Stimulated activated CD4-positive, alpha-beta T cell treated with anti-CD3 and anti-CD28 coated beads, Interleukin-15, amount 100 ng/mL, for 1 hour (primary cell): ENCODE results near the gene SFI1.
"Not testable (repeated sequence)": the region's sequence is repeated elsewhere in the genome, so short reads cannot be mapped to it uniquely, and the experiment has no call there.

Source experiments
- DNase-seq, 2 donors: peaks; one replicate each; pipeline ENCODE4 v3.0.0-alpha.2; 2020; ENCODE audit warnings: low read depth in 1 of 2, low spot score in 1 of 2

The SFI1 gene, protein sequence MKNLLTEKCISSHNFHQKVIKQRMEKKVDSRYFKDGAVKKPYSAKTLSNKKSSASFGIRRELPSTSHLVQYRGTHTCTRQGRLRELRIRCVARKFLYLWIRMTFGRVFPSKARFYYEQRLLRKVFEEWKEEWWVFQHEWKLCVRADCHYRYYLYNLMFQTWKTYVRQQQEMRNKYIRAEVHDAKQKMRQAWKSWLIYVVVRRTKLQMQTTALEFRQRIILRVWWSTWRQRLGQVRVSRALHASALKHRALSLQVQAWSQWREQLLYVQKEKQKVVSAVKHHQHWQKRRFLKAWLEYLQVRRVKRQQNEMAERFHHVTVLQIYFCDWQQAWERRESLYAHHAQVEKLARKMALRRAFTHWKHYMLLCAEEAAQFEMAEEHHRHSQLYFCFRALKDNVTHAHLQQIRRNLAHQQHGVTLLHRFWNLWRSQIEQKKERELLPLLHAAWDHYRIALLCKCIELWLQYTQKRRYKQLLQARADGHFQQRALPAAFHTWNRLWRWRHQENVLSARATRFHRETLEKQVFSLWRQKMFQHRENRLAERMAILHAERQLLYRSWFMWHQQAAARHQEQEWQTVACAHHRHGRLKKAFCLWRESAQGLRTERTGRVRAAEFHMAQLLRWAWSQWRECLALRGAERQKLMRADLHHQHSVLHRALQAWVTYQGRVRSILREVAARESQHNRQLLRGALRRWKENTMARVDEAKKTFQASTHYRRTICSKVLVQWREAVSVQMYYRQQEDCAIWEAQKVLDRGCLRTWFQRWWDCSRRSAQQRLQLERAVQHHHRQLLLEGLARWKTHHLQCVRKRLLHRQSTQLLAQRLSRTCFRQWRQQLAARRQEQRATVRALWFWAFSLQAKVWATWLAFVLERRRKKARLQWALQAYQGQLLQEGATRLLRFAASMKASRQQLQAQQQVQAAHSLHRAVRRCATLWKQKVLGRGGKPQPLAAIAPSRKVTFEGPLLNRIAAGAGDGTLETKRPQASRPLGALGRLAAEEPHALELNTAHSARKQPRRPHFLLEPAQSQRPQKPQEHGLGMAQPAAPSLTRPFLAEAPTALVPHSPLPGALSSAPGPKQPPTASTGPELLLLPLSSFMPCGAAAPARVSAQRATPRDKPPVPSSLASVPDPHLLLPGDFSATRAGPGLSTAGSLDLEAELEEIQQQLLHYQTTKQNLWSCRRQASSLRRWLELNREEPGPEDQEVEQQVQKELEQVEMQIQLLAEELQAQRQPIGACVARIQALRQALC

DNA sequence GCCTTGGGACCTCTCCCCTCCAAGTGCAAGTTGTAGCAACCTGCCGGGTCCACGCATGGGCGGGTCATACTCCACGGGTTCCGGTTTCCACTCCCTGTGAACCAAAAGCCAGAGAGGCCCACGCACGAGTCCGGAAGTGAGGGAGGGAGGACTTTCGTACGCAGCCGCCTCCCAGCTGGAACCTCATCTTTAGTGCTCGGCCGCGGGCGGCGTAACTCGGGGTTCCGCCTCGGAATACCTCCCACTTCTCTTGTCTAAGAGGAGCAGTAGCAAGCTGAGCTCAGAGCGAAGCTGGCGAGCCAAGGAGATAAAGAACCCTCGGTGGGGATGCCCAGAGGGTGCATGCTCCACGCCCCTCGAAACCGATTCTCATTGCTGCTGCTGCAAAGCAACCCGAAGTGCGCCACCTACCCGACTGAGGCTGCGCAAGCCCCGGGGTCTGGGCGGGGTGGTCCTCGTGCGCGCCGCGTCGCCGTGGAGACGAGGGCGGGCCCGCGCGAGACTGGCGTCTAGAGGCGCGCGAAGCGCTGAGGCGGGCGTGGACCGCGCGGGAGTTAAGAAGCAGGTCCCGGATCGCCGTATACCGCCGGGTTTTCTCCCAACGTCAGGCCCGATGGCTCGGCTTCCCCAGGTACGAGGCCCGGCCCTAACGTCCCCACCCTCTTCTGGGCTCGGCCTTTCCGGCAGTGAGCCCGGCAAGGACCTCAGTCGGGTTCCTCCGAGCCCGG is at the start of gene SFI1:
Gene SFI1, plus strand, starts transcription at position 530 of the 728 bp plus-strand sequence. CDS start 11,749 bp downstream, outside the sequence.
- peak; percentile 92 to 95 for DNase-seq

- DNase-seq: no peak
Observed at GRCh38 chr22:31446767-31447166, 49.6 kb upstream of the SFI1 start.

DNA sequence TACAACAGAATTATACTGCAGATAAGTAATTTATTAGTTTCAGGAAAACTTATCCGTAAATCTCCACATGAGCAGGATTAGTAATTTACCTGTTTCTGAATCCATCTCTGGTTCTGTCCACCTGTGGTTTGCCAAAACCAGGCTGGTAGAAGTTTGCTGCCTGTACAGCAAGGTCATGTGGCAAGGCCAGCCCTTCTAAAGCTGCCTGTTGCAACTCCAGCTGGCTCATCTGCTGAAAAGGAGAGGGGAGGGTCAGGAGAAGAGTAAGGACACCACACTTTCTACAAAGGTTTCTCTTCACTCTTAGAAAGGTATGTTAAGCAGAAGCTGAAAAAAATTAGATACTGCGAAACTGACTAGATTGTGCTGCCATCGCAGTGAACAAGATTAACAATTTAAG is 49.0 kb upstream of the SFI1 start:
- DNase-seq: no peak

DNA sequence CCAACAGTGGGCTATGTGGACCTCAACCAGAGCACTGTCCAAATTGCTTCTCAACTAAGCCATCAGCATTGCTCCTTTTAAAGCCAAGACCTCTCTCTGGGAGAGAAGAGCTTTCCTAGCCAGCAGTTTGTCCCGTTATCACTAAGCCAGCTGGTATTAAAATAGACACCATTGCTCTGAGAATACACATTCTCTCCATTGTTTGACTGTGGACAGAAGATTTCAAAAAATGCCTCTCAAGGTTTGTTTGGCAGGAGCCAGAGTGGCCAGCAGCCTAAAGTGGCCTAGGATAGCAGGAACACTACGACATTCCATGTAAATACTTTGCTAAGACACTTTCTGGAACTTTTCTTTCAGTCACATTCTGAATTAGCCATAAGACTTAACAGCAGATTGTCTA is 48.0 kb upstream of the SFI1 start:
- no peak for DNase-seq

DNA sequence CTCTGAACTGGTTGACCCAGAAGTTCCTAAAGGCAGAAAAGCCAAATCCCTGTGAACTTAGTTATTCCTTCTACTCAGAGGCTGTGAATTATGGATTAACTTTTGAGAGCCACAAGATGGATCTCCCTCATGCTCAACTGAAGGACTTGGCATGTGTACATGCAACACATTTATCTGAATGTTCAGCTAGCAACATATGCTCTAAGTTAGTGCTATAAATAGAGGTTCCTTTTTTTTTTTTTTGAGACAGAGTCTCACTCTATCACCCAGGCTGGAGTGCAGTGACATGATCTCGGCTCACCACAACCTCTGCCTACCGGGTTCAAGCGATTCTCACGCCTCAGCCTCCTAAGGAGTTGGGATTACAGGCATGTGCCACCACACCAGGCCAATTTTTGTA is 46.8 kb upstream of the SFI1 start:
- no peak for DNase-seq

DNA sequence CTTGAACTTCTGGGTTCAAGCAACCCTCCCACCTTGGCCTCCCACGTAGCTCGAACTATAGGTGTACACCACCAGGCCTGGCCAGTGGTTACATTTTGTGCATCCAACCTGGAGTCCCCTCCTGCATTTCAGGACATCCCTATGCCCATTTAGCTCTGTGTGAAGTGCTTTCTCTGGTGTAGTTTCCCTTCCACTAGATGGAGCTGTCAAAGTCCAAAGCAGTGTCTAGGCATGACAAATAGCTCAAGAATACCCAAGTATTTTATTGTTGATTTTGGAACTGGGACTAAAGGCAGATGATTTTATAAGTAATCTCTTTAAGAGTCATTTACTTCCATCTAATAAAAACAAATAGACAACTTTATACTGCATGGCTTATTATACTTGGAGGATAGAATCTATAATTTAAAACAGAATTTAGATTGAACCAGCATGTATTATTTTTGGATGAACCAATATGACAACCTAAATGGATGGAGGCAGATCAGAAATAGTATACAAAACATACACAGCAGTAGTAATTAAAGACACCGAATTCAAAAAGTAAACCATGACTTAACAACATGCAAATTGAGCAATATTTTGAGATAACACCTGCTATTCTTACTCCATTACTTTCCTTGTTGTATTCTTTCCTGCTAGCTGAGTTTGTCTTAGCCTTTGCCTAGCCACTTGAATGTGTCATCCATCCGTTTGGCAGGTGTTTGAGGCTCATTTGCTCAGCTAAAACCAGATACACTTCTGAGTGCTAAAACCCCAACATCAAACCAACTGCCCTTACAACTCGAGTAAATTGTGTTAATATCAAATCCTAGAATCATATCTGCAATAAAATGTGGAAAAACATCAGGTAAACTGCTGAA is 44.4 kb upstream of the SFI1 start:
- no peak for DNase-seq

GRCh38 chr22:31461699-31462098 is 34.6 kb upstream of the SFI1 start:
- no peak for DNase-seq

- DNase-seq: no peak
Observed at GRCh38 chr22:31465307-31465706, 31.0 kb upstream of the SFI1 start.

DNA sequence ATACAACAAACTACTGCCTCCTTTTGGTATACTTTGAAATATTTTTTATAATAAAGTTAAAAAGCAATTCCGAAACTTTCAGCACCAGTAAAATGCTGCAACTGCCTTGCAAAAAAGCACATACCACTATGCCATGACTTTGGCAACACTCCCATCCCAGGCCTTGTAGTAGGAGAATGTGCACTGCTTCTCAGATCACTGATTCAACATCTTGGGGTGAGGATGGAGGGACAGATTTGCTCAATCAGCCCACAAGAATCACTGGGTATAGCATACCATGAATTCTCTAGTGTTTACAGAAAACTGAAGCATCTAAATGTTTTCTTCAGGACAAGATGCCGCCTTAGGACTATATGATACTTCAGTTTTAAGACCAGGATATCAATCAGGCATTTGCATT is 21.6 kb upstream of the SFI1 start:
- DNase-seq: no peak

GRCh38 chr22:31475800-31476199 is 20.5 kb upstream of the SFI1 start:
- no peak for DNase-seq

GRCh38 chr22:31477329-31477728 is 19.0 kb upstream of the SFI1 start:
- DNase-seq: no peak

DNA sequence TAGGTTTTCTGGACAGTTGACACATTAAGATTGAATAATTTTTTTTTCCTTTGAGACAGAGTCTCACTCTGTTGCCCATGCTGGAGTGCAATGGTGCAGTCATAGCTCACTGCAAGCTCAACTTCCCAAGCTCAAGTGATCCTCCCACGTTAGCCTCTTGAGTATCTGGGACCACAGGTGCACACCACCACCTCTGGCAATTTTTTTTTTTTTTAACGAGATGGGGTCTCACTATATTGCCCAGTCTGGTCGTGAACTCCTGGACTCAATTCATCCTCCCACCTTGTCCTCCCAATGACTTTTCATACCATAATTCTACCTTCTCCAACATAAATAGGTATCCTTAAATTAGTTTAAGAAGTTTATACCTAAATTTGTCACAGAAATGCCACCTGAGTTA is 15.2 kb upstream of the SFI1 start:
- DNase-seq: no peak

DNA sequence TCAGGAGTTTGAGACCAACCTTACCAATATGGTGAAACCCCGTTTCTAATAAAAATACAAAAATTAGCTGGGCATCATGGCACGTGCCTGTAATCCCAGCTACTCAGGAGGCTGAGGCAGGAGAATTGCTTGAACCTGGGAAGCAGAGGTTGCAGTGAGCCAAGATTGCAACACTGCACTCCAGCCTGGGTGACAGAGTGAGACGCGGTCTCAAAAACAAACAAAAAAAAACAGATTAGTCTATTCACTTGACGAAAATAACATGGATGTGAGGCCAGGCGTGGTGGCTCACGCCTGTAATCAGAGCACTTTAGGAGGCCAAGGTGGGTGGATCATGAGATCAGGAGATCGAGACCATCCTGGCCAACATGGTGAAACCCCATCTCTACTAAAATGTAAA is 13.9 kb upstream of the SFI1 start:
- DNase-seq: not testable (repeated sequence)

- DNase-seq: not testable (repeated sequence)
Observed at GRCh38 chr22:31486369-31486768, 10.0 kb upstream of the SFI1 start.

DNA sequence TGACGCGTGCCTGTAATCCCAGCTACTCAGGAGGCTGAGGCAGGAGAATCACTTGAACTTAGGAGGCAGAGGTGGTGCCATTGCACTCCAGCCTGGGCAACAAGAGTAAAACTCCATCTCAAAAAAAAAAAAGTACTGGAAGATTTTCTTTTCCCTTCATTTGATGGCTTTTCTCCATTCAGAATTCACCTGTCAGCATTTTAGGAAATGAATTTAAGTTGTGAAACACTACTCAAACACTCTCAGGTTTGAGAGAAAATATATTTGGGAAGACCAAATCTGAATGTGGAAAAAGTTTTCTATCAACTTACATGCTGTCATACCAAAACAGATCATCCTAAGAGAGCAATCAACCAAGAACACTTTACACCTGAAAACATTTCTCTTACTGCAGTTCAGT is 9.4 kb upstream of the SFI1 start:
- DNase-seq: no peak

GRCh38 chr22:31488346-31488883 is 7.9 kb upstream of the SFI1 start:
- no peak for DNase-seq

- DNase-seq: peak in 1 of 2 donors; percentile 12
Observed at GRCh38 chr22:31488988-31489617, 7.2 kb upstream of the SFI1 start.

GRCh38 chr22:31489632-31490495 is 6.5 kb upstream of the SFI1 start, which contains the start of gene EIF4ENIF1:
EIF4ENIF1 (minus strand) TSS chr22:31489842; CDS start chr22:31488718, 1,124 bp downstream.
- peak; percentile 76 to 80 for DNase-seq
